Naive thymus-derived CD4-positive, alpha-beta T cell (primary cell): Measurements from ENCODE around the gene NUDT14. TPM values are rescaled to one million over a fixed set of nuclear protein-coding genes. Genes with fewer than 3 reads are reported as not detected.

Experiments
- ATAC-seq: fragments of 150-1000 bp; cut with Tn5 transposase; 2 replicates; pipeline ENCODE4 v1.10.0; 2021; ENCODE audit warnings: mild to moderate bottlenecking, moderate library complexity
- CTCF ChIA-PET: fragments of 350-600 bp; sonication (Branson Sonifier 250); formaldehyde crosslinking; loops from one replicate; lab custom pipeline; 2021; ENCODE audit warnings: antibody characterized with exemption; lab: Charles Lee
- POLR2A ChIA-PET: fragments of 350-600 bp; sonication (Branson Sonifier 250); formaldehyde crosslinking; loops from one replicate; lab custom pipeline; 2021; ENCODE audit warnings: antibody characterized with exemption, inconsistent platforms; lab: Charles Lee
- DNase-seq, 9 donors: peaks; one replicate each; pipeline versions ENCODE4 v3.0.0 to v3.0.0-alpha.2; 2020 to 2022; ENCODE audit warnings: mixed read lengths in 1 of 9
- H3K27ac ChIP-seq: one replicate; pipeline ENCODE4 v1.7.0; 2013; ENCODE audit warnings: mild to moderate bottlenecking, low read depth, low read length, moderate library complexity
- H3K27me3 ChIP-seq, 2 donors: one replicate each; pipeline ENCODE4 v1.7.0; 2013; ENCODE audit warnings: low read length in 2 of 2, mild to moderate bottlenecking in 2 of 2, moderate library complexity in 2 of 2; ENCODE audit not compliant: control insufficient read depth in 2 of 2, insufficient read depth in 2 of 2
- H3K36me3 ChIP-seq, 3 experiments: 1 replicate in 2 of 3; 2 replicates in 1 of 3; pipeline ENCODE4 v1.7.0; 2013; ENCODE audit warnings: low read length in 3 of 3, mild to moderate bottlenecking in 3 of 3, moderate library complexity in 1 of 3; ENCODE audit not compliant: insufficient read depth in 3 of 3, control insufficient read depth in 2 of 3
- H3K4me1 ChIP-seq, 2 donors: one replicate each; pipeline ENCODE4 v1.7.0; 2013; ENCODE audit warnings: low read length in 2 of 2, mild to moderate bottlenecking in 2 of 2, moderate library complexity in 1 of 2; ENCODE audit not compliant: control insufficient read depth in 2 of 2, insufficient read depth in 2 of 2
- H3K4me3 ChIP-seq: 2 replicates; pipeline ENCODE4 v1.7.0; 2013; ENCODE audit warnings: mild to moderate bottlenecking, low read length
- H3K9me3 ChIP-seq, 3 experiments: 1 replicate in 2 of 3; 2 replicates in 1 of 3; pipeline ENCODE4 v1.7.0; 2013; ENCODE audit warnings: low read length in 3 of 3; ENCODE audit not compliant: control insufficient read depth in 2 of 3
- H3K27ac Mint-ChIP-seq, 9 donors: one replicate each; pipeline ENCODE4 v1.8.0; 2020 to 2022; ENCODE audit warnings: mixed read lengths in 9 of 9, mild to moderate bottlenecking in 8 of 9, moderate library complexity in 5 of 9, inconsistent platforms in 2 of 9
- H3K27me3 Mint-ChIP-seq, 5 donors: one replicate each; pipeline ENCODE4 v1.8.0; 2021 to 2022; ENCODE audit warnings: mixed read lengths in 5 of 5, mild to moderate bottlenecking in 1 of 5
- H3K36me3 Mint-ChIP-seq, 5 donors: one replicate each; pipeline ENCODE4 v1.8.0; 2020 to 2022; ENCODE audit warnings: mixed read lengths in 5 of 5, mild to moderate bottlenecking in 3 of 5, inconsistent platforms in 1 of 5
- H3K4me1 Mint-ChIP-seq, 7 donors: one replicate each; pipeline ENCODE4 v1.8.0; 2020 to 2022; ENCODE audit warnings: mixed read lengths in 7 of 7, mild to moderate bottlenecking in 3 of 7, inconsistent platforms in 1 of 7
- H3K4me3 Mint-ChIP-seq, 10 donors: one replicate each; pipeline ENCODE4 v1.8.0; 2020 to 2022; ENCODE audit warnings: mild to moderate bottlenecking in 10 of 10, mixed read lengths in 10 of 10, moderate library complexity in 6 of 10, inconsistent platforms in 2 of 10
- H3K9me3 Mint-ChIP-seq, 11 donors: one replicate each; pipeline ENCODE4 v1.8.0; 2020 to 2022; ENCODE audit warnings: mixed read lengths in 11 of 11, mild to moderate bottlenecking in 4 of 11, inconsistent platforms in 1 of 11, moderate library complexity in 1 of 11
- intact Hi-C, 2 donors: fragments of 100-400 bp; cut with micrococcal nuclease; formaldehyde crosslinking; loops; one replicate each; pipeline ENCODE4 v1.15.1; 2023
- polyA plus RNA-seq, 2 donors: library from polyadenylated mRNA; unstranded; fragments of 300-500 nt; fragmentation: Illumina TruSeq; gene quantifications; one replicate each; pipeline ENCODE4 v1.2.3, GENCODE V29; 2021
- total RNA-seq, 6 experiments: library from RNA in 5 of 6; stranded (reverse) in 5 of 6; gene quantifications; 1 replicate in 5 of 6; 2 replicates in 1 of 6; pipeline ENCODE4 v1.2.3 and lab custom pipeline; 2021 to 2026

Gene NUDT14
- total and polyA plus RNA-seq, 7 experiments from 2014 or later, result 17.3 to 29.6 (median 20.1) TPM

DNA sequence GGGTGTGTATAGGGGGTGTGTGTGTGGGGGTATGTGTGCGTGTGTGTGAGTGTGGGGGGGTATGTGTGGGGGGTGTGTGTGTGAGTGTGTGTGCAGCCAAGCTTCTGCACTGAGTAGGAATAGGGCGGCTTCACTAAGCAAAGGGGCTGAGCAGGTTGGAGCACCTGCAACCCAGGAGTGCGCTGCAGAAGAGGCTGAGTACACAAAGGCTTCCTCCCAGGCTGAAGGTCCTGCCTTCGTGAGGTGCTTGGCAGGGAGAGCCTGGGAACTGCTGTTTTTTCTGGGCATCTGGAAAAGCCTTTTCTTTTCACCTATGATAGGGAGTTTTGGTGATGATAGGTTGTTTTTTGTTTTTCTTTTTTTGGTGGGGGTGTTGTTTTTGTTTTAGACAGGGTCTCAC, 6.0 kb upstream of the NUDT14 start:
- Histone ChIP-seq H3K27me3 (no peaks in the 10 kb centered on the region), H3K27ac (no peak overlapping the region), H3K36me3 (no peaks in the 10 kb centered on the region), H3K9me3 (peaks cover 0 to 4% (median 0%) of the 10 kb centered on the region in 3 experiments), H3K4me1 (peaks cover 0 to 4% of the 10 kb centered on the region in 2 donors), H3K4me3 (no peak overlapping the region)
- CTCF ChIA-PET, result no interaction called here
- POLR2A ChIA-PET, result no interaction called here
- no peak for DNase-seq
- Mint-ChIP-seq H3K9me3 (peaks cover 0 to 6% (median 0%) of the 10 kb centered on the region in 11 donors), H3K4me1 (peaks cover 0 to 11% (median 4%) of the 10 kb centered on the region in 7 donors), H3K27ac (no peak overlapping the region), H3K4me3 (no peak overlapping the region), H3K27me3 (peaks cover 0 to 5% (median 2%) of the 10 kb centered on the region in 5 donors), H3K36me3 (no peaks in the 10 kb centered on the region)
- ATAC-seq, result no peak
- intact Hi-C loops, result loop anchor here in 1 of 2 donors (5.0 kb wide), 1 partner anchor 435 kb away; the partner anchor contains the start of gene SIVA1

DNA sequence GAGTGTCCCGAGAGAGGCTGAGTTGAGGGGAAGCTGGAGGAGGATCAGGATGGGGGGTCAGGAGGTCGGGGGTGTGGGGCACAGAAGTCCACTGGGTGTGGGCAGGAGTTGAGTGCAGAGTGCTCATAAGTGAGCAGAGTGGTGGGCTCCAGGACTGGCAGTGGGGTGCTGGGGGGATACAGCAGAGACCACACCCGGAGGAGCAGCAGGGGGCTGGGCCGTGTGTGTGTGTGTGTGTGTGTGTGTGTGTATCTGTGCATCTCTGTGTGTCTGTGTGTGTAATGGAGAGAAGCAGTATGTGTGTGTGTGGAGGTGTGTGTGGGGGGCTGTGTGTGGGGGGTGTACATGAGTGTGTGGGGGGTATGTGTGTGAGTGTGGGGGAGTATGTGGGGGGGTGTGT, 4.9 kb upstream of the NUDT14 start:
- DNase-seq (no peak), ATAC-seq (no peak)
- intact Hi-C loops, result loop anchor here in 1 of 2 donors (5.0 kb wide), 1 partner anchor 434 kb away; the partner anchor contains the start of gene SIVA1
- POLR2A ChIA-PET, result no interaction called here
- peaks cover 0 to 12% of the 10 kb centered on the region in 2 donors for H3K4me1 ChIP-seq
- H3K27me3 Mint-ChIP-seq, result peaks cover 0 to 5% (median 2%) of the 10 kb centered on the region in 5 donors
- peaks cover 0 to 14% (median 6%) of the 10 kb centered on the region in 7 donors for H3K4me1 Mint-ChIP-seq
- no peaks in the 10 kb centered on the region for H3K36me3 ChIP-seq
- CTCF ChIA-PET, result no interaction called here
- H3K27me3 ChIP-seq, result no peaks in the 10 kb centered on the region
- no peak overlapping the region for H3K27ac Mint-ChIP-seq
- H3K4me3 ChIP-seq, result no peak overlapping the region
- no peaks in the 10 kb centered on the region for H3K36me3 Mint-ChIP-seq
- peaks cover 0 to 4% (median 0%) of the 10 kb centered on the region in 3 experiments for H3K9me3 ChIP-seq
- H3K9me3 Mint-ChIP-seq, result peaks cover 0 to 6% (median 0%) of the 10 kb centered on the region in 11 donors
- H3K4me3 Mint-ChIP-seq, result no peak overlapping the region
- no peak overlapping the region for H3K27ac ChIP-seq

DNA sequence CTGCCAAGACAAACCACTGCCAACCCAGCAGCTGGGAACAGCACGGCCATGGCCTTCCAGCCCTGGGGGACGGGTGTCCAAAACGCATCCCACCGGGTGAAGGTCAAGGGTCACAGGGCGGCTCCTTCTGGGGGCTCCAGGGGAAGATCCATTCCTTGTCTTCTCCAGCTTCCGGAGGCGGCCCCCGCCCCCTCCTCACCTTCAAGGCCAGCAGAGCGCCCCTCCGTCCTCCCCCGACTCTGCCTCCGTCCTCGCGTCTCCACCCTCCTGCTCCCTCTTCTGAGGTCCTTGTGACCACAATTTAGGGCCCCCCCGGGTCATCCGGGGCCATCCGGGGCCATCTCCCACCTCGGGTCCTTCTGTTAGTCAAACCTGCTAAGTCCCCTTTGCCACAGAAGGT, 3.9 kb upstream of the NUDT14 start:
- intact Hi-C loops, result loop anchor here in 1 of 2 donors (5.0 kb wide), 1 partner anchor 433 kb away; the partner anchor contains the start of gene SIVA1
- DNase-seq, result no peak
- H3K4me3 Mint-ChIP-seq, result no peak overlapping the region
- H3K9me3 ChIP-seq, result peaks cover 0 to 4% (median 0%) of the 10 kb centered on the region in 3 experiments
- no peak for ATAC-seq
- no peaks in the 10 kb centered on the region for H3K27me3 ChIP-seq
- H3K27me3 Mint-ChIP-seq, result peaks cover 0 to 5% (median 3%) of the 10 kb centered on the region in 5 donors
- CTCF ChIA-PET, result no interaction called here
- peaks cover 4 to 12% of the 10 kb centered on the region in 2 donors for H3K4me1 ChIP-seq
- no peak overlapping the region for H3K27ac ChIP-seq
- POLR2A ChIA-PET, result interaction anchor here (0.6 to 0.7 kb wide), 2 partner anchors 63 to 177 kb away, joined by 3 read pairs; no protein-coding TSS in a partner anchor
- H3K36me3 ChIP-seq, result no peaks in the 10 kb centered on the region
- peaks cover 0 to 20% (median 10%) of the 10 kb centered on the region in 7 donors for H3K4me1 Mint-ChIP-seq
- H3K36me3 Mint-ChIP-seq, result no peaks in the 10 kb centered on the region
- no peak overlapping the region for H3K27ac Mint-ChIP-seq
- no peak overlapping the region for H3K4me3 ChIP-seq
- H3K9me3 Mint-ChIP-seq, result peaks cover 0 to 6% (median 0%) of the 10 kb centered on the region in 11 donors

- Histone ChIP-seq H3K27me3 (no peaks in the 10 kb centered on the region), H3K9me3 (peaks cover 0 to 4% (median 0%) of the 10 kb centered on the region in 3 experiments), H3K27ac (no peak overlapping the region), H3K36me3 (no peaks in the 10 kb centered on the region), H3K4me3 (no peak overlapping the region), H3K4me1 (peaks cover 4 to 12% of the 10 kb centered on the region in 2 donors)
- ATAC-seq, result no peak
- intact Hi-C loops, result loop anchor here in 1 of 2 donors (5.0 kb wide), 3 partner anchors 92 to 308 kb away; partner anchors contain the start of genes BRF1 and TEDC1
- H3K9me3 Mint-ChIP-seq, result peaks cover 0 to 6% (median 0%) of the 10 kb centered on the region in 11 donors
- H3K36me3 Mint-ChIP-seq, result no peaks in the 10 kb centered on the region
- H3K4me1 Mint-ChIP-seq, result peaks cover 0 to 23% (median 10%) of the 10 kb centered on the region in 7 donors
- CTCF ChIA-PET, result no interaction called here
- DNase-seq, result no peak
- POLR2A ChIA-PET, result interaction anchor here (0.6 to 0.7 kb wide), 2 partner anchors 63 to 178 kb away, joined by 3 read pairs; no protein-coding TSS in a partner anchor
- H3K4me3 Mint-ChIP-seq, result no peak overlapping the region
- peak overlapping the region in 1 of 9 donors; percentile 29 for H3K27ac Mint-ChIP-seq
- H3K27me3 Mint-ChIP-seq, result peaks cover 0 to 6% (median 0%) of the 10 kb centered on the region in 5 donors
These were observed 3.3 kb upstream of the NUDT14 start for GRCh38 chr14:105184461-105184860.

GRCh38 chr14:105182296-105183020, 1.3 kb upstream of the NUDT14 start:
- Mint-ChIP-seq H3K27me3 (peaks cover 0 to 4% (median 0%) of the 10 kb centered on the region in 5 donors), H3K27ac (peak overlapping the region in 4 of 9 donors; percentile 51 to 72 (median 58)), H3K9me3 (no peaks in the 10 kb centered on the region), H3K4me3 (peak overlapping the region; percentile 30 to 77 (median 58)), H3K4me1 (peaks cover 0 to 23% (median 10%) of the 10 kb centered on the region in 7 donors), H3K36me3 (no peaks in the 10 kb centered on the region)
- ChIA-PET CTCF (interaction anchor here (0.6 to 1.3 kb wide), 4 partner anchors 13 to 197 kb away, joined by 3 to 7 read pairs (median 4); partner anchors contain the start of gene CLBA1), POLR2A (interaction anchor here (1.1 to 3.1 kb wide), 3 partner anchors 10 to 118 kb away, joined by 3 to 13 read pairs (median 8); partner anchors contain the start of gene BRF1)
- H3K27me3 ChIP-seq, result no peaks in the 10 kb centered on the region
- ATAC-seq (no peak), DNase-seq (no peak)
- peaks cover 4 to 12% of the 10 kb centered on the region in 2 donors for H3K4me1 ChIP-seq
- no peaks in the 10 kb centered on the region for H3K9me3 ChIP-seq
- H3K27ac ChIP-seq, result no peak overlapping the region
- H3K4me3 ChIP-seq, result no peak overlapping the region
- intact Hi-C loops, result loop anchor here in 1 of 2 donors (5.0 kb wide), 3 partner anchors 90 to 310 kb away; partner anchors contain the start of genes BRF1 and TEDC1
- no peaks in the 10 kb centered on the region for H3K36me3 ChIP-seq

DNA sequence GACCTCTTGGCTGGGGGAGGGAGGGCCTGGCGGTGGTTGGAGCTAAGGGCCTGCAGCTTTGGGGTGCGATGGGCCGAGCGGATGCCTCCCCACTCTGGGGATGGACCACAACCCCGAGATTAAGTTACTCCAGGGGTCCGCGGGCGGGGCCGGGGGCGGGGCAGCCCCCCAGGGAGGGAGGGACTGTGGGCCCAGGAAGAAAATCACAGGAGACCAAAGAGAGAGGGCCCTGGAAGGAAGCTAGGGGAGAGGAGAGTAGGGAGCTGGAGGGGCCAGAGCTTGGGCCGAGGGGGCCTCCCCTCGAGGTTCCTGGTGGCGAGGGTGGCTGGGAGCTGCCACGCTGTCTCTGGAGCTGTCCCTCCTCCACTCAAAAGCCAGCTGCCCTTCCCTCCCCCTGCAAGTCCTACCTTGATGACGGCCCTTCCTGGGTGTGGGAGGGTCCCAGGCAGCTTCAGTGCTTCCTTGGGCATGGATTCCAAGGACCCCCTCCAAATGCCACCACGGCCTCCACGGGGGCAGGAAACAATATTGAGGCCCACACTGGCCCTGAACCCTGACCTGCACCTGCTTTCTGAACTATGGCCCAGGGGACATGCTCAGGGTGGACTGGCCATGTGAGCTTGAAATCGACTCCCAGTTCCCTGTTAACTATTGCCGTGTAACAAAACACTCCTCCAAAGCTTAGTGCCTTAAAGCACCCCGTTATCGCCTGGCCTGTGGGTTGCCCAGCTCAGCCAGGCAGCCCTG, 610 bp upstream of the NUDT14 start:
- H3K4me1 ChIP-seq, result peaks cover 4 to 12% of the 10 kb centered on the region in 2 donors
- no peaks in the 10 kb centered on the region for H3K9me3 ChIP-seq
- no peaks in the 10 kb centered on the region for H3K36me3 ChIP-seq
- peaks cover 0 to 4% (median 0%) of the 10 kb centered on the region in 5 donors for H3K27me3 Mint-ChIP-seq
- no peaks in the 10 kb centered on the region for H3K9me3 Mint-ChIP-seq
- peak overlapping the region; percentile 7 for H3K27ac ChIP-seq
- CTCF ChIA-PET, result interaction anchor here (0.6 to 1.3 kb wide), 5 partner anchors 14 to 209 kb away, joined by 3 to 7 read pairs (median 4); partner anchors contain the start of gene CLBA1
- ATAC-seq (no peak), DNase-seq (no peak)
- peak overlapping the region; percentile 30 to 77 (median 58) for H3K4me3 Mint-ChIP-seq
- intact Hi-C loops, result loop anchor here (1.0 to 5.0 kb wide), 9 partner anchors 14 to 429 kb away; partner anchors contain the start of genes BRF1 (in 2 of the 2), TEDC1 (in 2 of the 2) and SIVA1 (in 1 of the 2)
- H3K36me3 Mint-ChIP-seq, result no peaks in the 10 kb centered on the region
- peak overlapping the region in 3 of 9 donors; percentile 52 to 72 (median 65) for H3K27ac Mint-ChIP-seq
- H3K27me3 ChIP-seq, result no peaks in the 10 kb centered on the region
- POLR2A ChIA-PET, result interaction anchor here (0.6 to 3.1 kb wide), 7 partner anchors 9 to 119 kb away, joined by 3 to 13 read pairs (median 4); partner anchors contain the start of genes BRF1 and JAG2
- H3K4me1 Mint-ChIP-seq, result peaks cover 0 to 23% (median 10%) of the 10 kb centered on the region in 7 donors
- H3K4me3 ChIP-seq, result peak overlapping the region; percentile 9
